ENCODE results near the gene PDLIM3. TPM values are rescaled to one million over a fixed set of nuclear protein-coding genes. Genes with fewer than 3 reads are reported as not detected.

PDLIM3 gene
- total and polyA plus RNA-seq, 2 of the 4 experiments (the other 2 are of a cell fraction), result 6.4 to 11.7 TPM

GRCh38 chr4:185470501-185471195 lies 64.7 kb downstream of the PDLIM3 start:
- TF ChIP-seq RCOR1 (IDR thresholded peaks at IDR 0.05; ENCODE audit: insufficient replicate concordance, low read length) (no peak), POLR2A (IDR thresholded peaks at IDR 0.05; ENCODE audit: low read depth, low read length) (no peak), NFE2L2 (IDR thresholded peaks at IDR 0.05; ENCODE audit: low read depth, low read length) (no peak), CHD1 (IDR thresholded peaks at IDR 0.05; ENCODE audit: low read depth, low read length) (no peak), RFX5 (IDR thresholded peaks at IDR 0.05; ENCODE audit: low read depth, low read length) (no peak), ELK1 (IDR thresholded peaks at IDR 0.05; ENCODE audit: borderline replicate concordance, low read depth, low read length) (no peak)
- POLR2A ChIA-PET (ENCODE audit: unreplicated experiment), result no interaction called here
- peak overlapping the region; percentile 62 for H2BK20ac ChIP-seq (ENCODE audit: low read depth, low read length)

More at GRCh38 chr4:185470501-185471195, 64.7 kb downstream of the PDLIM3 start:
- Histone ChIP-seq H3K56ac (ENCODE audit: extremely low read depth, insufficient read depth, low read length) (peak overlapping the region; percentile 79; the same call in 1 of the 2 replicates), H3K27ac (ENCODE audit: insufficient read depth, low read length) (0 out of 2 replicates have a peak overlapping the region, but pooled peaks have one; percentile 16), H2AFZ (replicated peaks; ENCODE audit: low read length, poor library complexity) (peak overlapping the region; percentile 98), H3K23ac (ENCODE audit: low read depth, low read length) (peak overlapping the region; percentile 97), H3K27me3 (ENCODE audit: control insufficient read depth, insufficient read depth, low read length) (no peaks in the 10 kb centered on the region), H2BK120ac (ENCODE audit: low read depth, low read length) (peak overlapping the region; percentile 46; the same call in 1 of the 2 replicates), H3K9me3 (ENCODE audit: control insufficient read depth, insufficient read depth, low read length) (no peaks in the 10 kb centered on the region), H3K9ac (ENCODE audit: low read depth, low read length) (peak overlapping the region; percentile 71), H2AK9ac (replicated peaks; ENCODE audit: low read depth, low read length, poor library complexity) (peak overlapping the region; percentile 90), H4K5ac (ENCODE audit: low read depth, low read length) (peak overlapping the region; percentile 10), H3K79me1 (ENCODE audit: low read depth in 1 of 2, low read length in 2 of 2) (no peaks in the 10 kb centered on the region; a peak in 1 of 4 replicates), H2AK5ac (ENCODE audit: low read depth, low read length) (peak overlapping the region; percentile 70), H3K4ac (ENCODE audit: low read depth, low read length) (peak overlapping the region; percentile 88), H3K9me1 (ENCODE audit: insufficient read depth, low read length) (peaks cover under 1% of the 10 kb centered on the region; the same call in 1 of the 2 replicates), H4K91ac (ENCODE audit: insufficient read depth, low read depth, low read length) (peak overlapping the region; percentile 76; the same call in 1 of the 2 replicates), H4K20me1 (ENCODE audit: insufficient read depth, low read length) (no peaks in the 10 kb centered on the region), H4K8ac (ENCODE audit: low read depth in 2 of 2, low read length in 2 of 2) (peak overlapping the region; percentile 75 to 76; a peak in 3 of 4 replicates), H3K18ac (ENCODE audit: low read depth, low read length) (peak overlapping the region; percentile 12), H2BK5ac (ENCODE audit: low read depth, low read length, poor library complexity, severe bottlenecking) (no peak overlapping the region), H3K14ac (replicated peaks; ENCODE audit: low read depth, low read length) (peak overlapping the region; percentile 95), H3K4me1 (ENCODE audit: control insufficient read depth, insufficient read depth, low read length) (peaks cover 3% of the 10 kb centered on the region), H3K4me3 (ENCODE audit: insufficient read depth, low read depth, low read length) (peak overlapping the region; percentile 59), H2BK15ac (ENCODE audit: low read depth, low read length) (peak overlapping the region; percentile 96; the same call in 2 of the 3 replicates), H3K4me2 (ENCODE audit: low read depth, low read length) (peak overlapping the region; percentile 94), H3K36me3 (ENCODE audit: control insufficient read depth, insufficient read depth, low read length) (no peaks in the 10 kb centered on the region)
- intact Hi-C loops (cut with micrococcal nuclease) (loop anchor here (1.0 to 5.0 kb wide), 5 partner anchors 46 to 552 kb away; partner anchors contain the start of genes PDLIM3 and UFSP2), dilution Hi-C loops (cut with HindIII; ENCODE audit: low sequenced_read_pairs, unreplicated experiment) (no loop called here), in situ Hi-C loops (cut with MboI; ENCODE audit: low sequenced_read_pairs) (no loop called here)
- no peak for ATAC-seq (ENCODE audit: low read depth)
- peak; percentile 12 for DNase-seq
- BruUV-seq (replicated peaks), result no TSS peak
- CTCF ChIA-PET, result no interaction called here
- WGBS, 2 experiments (ENCODE audit: extremely low coverage in 2 of 2, insufficient read length in 1 of 2), result 0% methylated on average over 7 of the region's 41 CpGs; no CpG with 5 or more reads in 1 of the 2 experiments

Measured in IMR-90 (cell line).